GM18507 (cell line): ENCODE measurements around the gene SPRING1.
A peak's percentile ranks its signal among the peaks of the same experiment; 100 is the strongest.
"Not testable (repeated sequence)": the region's sequence is repeated elsewhere in the genome, so short reads cannot be mapped to it uniquely, and the experiment has no call there.

ENCODE experiments used
- DNase-seq: peaks from one replicate; pipeline ENCODE4 v3.0.0; 2011; ENCODE audit warnings: low read depth; ENCODE audit not compliant: insufficient read length; ENCODE audit errors: extremely low spot score
- FAIRE-seq: peaks from 2 replicates; lab custom pipeline; 2011; peaks lifted over from hg19 to GRCh38; lab: Jason Lieb, UNC

Gene SPRING1

DNA sequence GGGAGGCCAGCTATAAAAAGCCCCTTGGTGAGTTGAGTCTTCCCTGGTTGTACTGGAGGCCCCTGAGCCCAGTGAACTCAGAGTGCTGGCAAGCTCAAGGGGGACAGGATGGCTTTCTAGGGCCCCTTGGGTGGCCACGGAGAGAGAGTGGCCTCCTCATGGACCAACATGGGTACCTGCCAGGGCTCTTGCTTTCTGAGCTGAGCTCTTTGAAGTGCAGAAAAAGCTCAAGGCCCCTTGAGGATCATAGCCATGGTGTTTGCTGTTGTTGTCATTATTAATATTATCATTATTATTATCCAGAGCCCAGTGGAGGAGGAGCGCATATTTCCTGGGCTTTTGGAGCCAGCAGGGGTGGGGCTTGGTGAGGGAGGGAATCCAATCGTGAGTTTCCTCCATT lies 6.9 kb upstream of the SPRING1 start:
- no peak for DNase-seq
- no peak for FAIRE-seq

DNA sequence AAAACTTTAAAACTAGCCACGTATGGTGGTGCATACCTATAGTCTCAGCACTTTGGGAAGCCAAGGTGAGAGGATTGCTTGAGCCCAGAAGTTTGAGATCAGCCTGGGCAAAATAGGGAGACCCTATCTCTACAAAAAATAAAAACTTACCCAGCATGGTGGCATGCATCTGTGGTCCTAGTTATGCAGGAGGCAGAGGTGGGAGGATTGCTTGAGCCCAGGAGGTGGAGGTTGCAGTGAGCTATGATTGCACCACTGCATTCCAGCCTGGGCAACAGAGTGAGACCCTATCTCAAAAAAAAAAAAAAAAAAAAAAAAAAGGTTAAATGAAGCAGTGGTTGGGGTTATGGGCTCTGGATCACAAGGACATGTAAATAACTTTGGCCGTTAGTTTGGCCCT lies 4.9 kb upstream of the SPRING1 start:
- not testable (repeated sequence) for FAIRE-seq, DNase-seq

DNA sequence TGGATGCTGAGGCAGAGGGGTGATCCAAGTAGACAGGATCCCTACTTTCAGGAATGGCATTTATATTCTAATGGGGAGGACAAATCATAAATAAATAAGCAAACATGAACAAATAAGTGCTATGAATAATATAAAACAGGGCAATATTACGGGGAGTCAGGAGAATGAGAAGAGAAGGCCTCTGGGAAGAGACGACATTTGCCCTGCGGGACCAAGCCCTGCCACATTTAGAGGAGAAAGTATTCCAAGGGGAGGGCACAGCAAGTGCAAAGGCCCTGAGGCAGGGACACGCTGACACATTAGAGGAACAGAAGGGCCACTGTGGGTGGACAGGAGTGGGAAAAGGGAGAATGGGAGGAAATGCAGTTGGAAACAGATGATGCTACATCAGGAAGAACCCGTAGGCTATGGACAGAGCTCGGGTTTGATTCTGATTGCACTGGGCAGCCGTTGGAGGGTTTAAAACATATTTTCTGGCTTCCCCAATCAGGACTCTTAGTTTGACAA lies 1.6 kb upstream of the SPRING1 start:
- FAIRE-seq (no peak), DNase-seq (no peak)

DNA sequence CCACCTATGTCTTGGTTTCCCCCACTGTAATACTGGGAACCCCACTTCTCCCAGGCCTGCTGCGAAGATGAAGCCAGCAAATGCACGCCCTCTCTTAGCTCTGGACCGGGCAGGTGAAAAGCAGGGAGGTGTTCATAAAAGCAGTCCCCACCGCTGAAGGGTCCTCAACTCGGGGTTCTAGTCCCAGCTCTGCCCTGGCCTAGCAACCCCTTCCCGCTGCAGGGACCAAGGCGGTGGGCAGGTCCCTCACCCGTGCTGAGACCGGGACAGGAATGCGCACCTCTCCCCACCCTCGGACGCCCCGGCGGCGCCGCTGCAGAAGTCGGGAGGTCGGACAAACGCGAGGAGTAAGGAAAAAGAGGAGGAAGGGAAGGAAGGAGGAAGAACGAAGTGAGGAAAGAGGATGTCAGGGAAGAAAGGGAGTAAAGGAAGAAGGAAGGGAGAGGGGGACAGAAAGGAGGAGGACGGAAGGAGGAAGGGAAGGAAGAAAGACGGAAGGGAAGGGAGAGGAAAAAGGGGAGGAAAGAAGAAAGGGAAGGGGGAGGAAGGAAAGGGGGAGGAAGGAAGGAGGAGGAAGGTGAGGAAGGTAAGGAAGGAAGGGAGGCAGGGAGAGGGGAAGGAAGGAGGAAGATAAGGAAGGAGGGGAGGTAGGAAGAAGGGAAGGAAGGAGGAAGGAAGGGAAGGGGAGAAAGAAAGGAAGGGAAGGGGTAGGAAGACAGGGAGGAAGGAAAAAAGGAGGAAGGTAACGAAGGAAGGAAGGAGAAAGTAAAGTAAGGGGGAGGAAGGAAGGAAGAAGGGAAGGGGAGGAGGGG lies 701 bp downstream of the SPRING1 start:
- DNase-seq (no peak), FAIRE-seq (no peak)

- FAIRE-seq: no peak
- no peak for DNase-seq
Observed at GRCh38 chr12:116735951-116736599, 1.8 kb downstream of the SPRING1 start.

DNA sequence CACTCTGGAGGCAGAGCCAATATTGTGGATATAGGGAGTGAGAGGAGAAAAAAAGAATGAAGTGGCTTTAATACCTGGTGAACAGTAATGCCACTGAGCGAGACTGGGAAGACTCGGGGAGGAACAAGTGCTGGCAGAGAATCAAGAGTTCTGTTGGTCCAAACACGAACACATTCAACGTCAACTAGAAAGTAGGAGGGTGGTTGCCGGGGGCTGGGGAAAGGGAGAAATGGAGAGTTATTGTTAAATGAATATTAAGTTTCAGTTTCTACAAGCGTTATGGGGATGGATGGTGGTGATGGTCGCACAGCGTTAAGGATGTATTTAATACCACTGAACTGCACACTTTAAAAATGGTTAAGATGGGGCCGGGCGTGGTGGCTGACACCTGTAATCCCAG lies 2.8 kb downstream of the SPRING1 start:
- FAIRE-seq (no peak), DNase-seq (no peak)

DNA sequence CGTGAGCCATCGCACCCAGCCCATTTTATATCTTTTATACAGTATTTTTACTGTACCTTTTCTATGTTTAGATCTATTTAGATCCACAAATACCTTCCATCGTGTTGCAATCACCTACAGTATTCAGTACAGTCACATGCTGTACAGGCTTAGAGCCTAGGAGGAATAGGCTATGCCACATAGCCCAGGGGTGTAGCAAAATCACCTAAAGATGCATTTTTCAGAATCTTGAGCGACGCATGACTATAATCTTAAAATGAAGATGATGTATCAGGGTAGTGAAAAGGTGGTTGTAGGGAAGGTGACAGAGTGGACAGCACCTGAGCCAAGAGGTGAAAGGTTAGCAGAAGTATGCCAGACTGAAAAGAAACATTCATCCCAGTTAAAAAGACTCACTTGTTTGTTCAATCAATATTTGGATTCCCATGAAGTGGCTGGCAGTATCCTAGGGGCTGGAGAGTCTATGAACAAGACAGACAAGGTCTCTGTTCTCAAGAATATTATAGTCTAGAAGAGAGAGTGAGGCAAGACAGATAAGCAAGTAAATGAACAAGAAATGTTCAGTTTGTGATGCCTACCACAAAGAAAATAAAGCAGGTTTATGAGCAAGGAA lies 3.6 kb downstream of the SPRING1 start:
- DNase-seq: no peak
- no peak for FAIRE-seq

GRCh38 chr12:116731801-116732200 lies 6.1 kb downstream of the SPRING1 start:
- FAIRE-seq: no peak
- no peak for DNase-seq

- DNase-seq (no peak), FAIRE-seq (no peak)
Observed at GRCh38 chr12:116727891-116728290, 10.0 kb downstream of the SPRING1 start.

- DNase-seq (no peak), FAIRE-seq (no peak)
Observed at GRCh38 chr12:116727261-116727660, 10.6 kb downstream of the SPRING1 start.

GRCh38 chr12:116726694-116727093 lies 11.2 kb downstream of the SPRING1 start:
- FAIRE-seq (no peak), DNase-seq (no peak)

DNA sequence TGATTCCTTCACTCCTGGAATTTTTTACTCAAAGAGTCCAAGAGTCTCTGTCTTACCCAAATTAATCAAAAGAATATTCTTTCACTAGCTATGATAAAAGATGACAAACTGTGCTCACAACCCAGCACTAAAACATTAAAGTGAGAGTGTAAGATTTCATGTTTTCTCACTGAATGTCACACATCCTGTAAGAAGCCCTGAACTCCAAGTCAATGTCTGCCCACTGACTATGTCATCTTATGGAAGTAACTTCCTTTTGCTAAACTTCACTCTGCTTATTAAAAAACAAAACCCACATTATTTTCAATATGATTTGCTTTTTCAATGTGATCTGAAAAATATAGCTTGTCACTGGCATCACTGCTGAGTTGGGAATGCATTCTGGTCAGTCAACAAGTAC lies 15.6 kb downstream of the SPRING1 start:
- peak; percentile 5 for FAIRE-seq

GRCh38 chr12:116719731-116720528 lies 17.9 kb downstream of the SPRING1 start:
- DNase-seq: no peak
- no peak for FAIRE-seq

More for the DNA sequence above, 15.6 kb downstream of the SPRING1 start:
- DNase-seq: no peak

DNA sequence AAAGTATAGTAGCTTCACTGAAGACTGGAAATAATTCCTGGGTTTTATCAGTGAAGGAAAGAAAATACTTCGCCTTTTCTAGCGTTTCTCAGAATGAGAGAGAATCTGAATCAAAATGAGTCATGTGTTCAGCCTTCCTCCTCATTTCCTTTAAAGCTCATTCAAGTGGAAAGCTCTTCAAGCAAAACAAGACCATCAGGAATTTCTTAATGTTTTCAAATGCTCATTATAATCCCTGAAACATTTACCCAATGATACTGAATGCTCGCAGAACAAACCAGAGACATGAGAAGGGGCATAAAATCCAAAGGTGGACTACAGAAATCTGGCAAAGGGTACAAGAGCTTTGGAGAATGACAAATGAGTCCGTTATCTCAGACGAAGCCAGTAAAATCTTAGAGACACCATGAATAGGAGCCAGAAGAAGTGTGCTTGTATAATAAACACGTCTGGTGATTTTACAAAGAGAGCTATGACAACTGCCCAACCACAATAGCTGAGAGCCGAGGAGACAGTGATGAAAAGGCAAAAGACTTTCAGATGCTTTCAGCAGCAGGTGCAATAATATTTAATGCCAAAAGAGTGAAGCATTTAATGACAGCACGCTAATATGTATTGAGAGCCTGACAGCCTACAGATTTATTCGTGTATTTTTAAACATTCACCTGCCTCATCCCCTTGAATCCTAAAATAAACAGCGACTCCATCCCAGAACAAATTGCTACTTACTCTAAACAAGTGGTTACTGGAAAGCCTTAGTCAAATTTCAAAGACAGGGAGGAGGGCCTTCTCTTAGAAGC lies 19.0 kb downstream of the SPRING1 start:
- DNase-seq (no peak), FAIRE-seq (no peak)

- DNase-seq (no peak), FAIRE-seq (no peak)
Observed at GRCh38 chr12:116717466-116718437, 20.1 kb downstream of the SPRING1 start.

GRCh38 chr12:116714175-116714574 lies 23.7 kb downstream of the SPRING1 start:
- DNase-seq (no peak), FAIRE-seq (no peak)

- no peak for DNase-seq
Observed at GRCh38 chr12:116713527-116713926, 24.3 kb downstream of the SPRING1 start.

More at GRCh38 chr12:116713527-116713926, 24.3 kb downstream of the SPRING1 start:
- no peak for FAIRE-seq
